Measurements from ENCODE around the gene HEPN1. TPM values are rescaled to one million over a fixed set of nuclear protein-coding genes. Genes with fewer than 3 reads are reported as not detected.

Gene HEPN1
- total and polyA plus RNA-seq, 10 donors: 0.25 TPM; not detected in 9

DNA sequence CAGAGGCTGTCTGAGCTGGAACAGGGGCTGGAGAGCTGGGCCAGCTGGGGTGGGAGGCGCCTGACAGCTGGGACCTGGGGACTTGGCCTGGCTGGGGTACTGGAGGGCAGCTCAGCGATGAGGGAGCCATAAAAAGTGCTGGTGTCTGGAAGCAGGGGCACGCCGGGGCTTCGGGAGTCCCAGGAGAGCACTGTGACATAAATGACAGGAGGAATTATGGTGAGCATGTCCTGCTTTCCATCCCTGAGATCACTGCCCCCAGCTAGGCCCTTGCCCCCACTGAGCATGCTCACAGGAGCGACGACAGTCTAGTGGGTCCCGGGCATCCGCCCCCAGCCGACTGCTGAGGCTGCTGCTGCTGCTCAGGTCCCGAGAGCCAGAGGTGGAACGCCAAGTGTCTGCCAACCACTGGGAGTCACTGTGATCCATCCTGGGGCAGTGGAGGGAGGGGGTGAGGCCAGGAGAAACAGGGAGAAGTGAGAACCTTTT lies 27.6 kb upstream of the HEPN1 start:
- no peak for DNase-seq
- intact Hi-C loops (cut with DNase I; ENCODE audit: low total_unique reads): no loop called here
- peaks cover 4 to 90% (median 50%) of the 10 kb centered on the region in 6 donors for H3K4me1 ChIP-seq

DNA sequence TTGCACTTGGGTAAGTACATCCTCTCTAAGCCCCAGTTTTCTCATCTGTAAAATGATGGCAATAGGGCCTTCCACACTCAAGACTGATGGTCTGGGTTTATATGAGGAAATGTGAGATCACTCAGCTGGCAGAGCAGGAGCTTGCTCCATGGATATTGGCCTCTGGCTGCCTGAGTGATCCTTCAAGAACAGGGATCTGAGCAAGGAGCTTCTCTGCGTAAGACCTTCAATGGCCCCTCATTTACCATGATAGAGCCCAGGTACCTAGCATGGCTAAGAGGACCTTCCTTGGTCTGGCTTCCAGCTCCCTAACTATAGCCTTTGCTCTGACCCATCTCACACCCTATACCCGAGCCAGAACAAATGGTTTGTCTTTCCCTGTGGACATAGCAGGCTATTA lies 26.9 kb upstream of the HEPN1 start:
- 77 to 96% (median 84%) methylated on average over 2 of the region's 2 CpGs for WGBS, 5 donors
- peak overlapping the region in 3 of 8 donors; percentile 83 to 88 (median 86) for H3K27ac ChIP-seq
- H3K27me3 ChIP-seq (replicated peaks in 1 of 7): peaks cover 0 to 8% (median 0%) of the 10 kb centered on the region in 7 donors

More for the DNA sequence above, 27.6 kb upstream of the HEPN1 start:
- peak overlapping the region in 2 of 8 donors; percentile 86 to 88 for H3K27ac ChIP-seq
- H3K27me3 ChIP-seq (replicated peaks in 1 of 7): peaks cover 0 to 4% (median 0%) of the 10 kb centered on the region in 7 donors
- H3K4me3 ChIP-seq: no peak overlapping the region
- WGBS, 5 donors: 61 to 85% (median 76%) methylated on average over 12 of the region's 12 CpGs
- no peaks in the 10 kb centered on the region for H3K9me3 ChIP-seq
- H3K36me3 ChIP-seq: peaks cover 0 to 54% (median 0%) of the 10 kb centered on the region in 6 donors
- TF ChIP-seq, protein P1, sequence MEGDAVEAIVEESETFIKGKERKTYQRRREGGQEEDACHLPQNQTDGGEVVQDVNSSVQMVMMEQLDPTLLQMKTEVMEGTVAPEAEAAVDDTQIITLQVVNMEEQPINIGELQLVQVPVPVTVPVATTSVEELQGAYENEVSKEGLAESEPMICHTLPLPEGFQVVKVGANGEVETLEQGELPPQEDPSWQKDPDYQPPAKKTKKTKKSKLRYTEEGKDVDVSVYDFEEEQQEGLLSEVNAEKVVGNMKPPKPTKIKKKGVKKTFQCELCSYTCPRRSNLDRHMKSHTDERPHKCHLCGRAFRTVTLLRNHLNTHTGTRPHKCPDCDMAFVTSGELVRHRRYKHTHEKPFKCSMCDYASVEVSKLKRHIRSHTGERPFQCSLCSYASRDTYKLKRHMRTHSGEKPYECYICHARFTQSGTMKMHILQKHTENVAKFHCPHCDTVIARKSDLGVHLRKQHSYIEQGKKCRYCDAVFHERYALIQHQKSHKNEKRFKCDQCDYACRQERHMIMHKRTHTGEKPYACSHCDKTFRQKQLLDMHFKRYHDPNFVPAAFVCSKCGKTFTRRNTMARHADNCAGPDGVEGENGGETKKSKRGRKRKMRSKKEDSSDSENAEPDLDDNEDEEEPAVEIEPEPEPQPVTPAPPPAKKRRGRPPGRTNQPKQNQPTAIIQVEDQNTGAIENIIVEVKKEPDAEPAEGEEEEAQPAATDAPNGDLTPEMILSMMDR (IDR thresholded peaks at IDR 0.05 in 8 of 11, conservative IDR thresholded peaks at IDR 0.05 in 3 of 11): no peak
- TF ChIP-seq POLR2AphosphoS5 (IDR thresholded peaks at IDR 0.05): peak in 2 of 3 donors; percentile 51 to 70

DNA sequence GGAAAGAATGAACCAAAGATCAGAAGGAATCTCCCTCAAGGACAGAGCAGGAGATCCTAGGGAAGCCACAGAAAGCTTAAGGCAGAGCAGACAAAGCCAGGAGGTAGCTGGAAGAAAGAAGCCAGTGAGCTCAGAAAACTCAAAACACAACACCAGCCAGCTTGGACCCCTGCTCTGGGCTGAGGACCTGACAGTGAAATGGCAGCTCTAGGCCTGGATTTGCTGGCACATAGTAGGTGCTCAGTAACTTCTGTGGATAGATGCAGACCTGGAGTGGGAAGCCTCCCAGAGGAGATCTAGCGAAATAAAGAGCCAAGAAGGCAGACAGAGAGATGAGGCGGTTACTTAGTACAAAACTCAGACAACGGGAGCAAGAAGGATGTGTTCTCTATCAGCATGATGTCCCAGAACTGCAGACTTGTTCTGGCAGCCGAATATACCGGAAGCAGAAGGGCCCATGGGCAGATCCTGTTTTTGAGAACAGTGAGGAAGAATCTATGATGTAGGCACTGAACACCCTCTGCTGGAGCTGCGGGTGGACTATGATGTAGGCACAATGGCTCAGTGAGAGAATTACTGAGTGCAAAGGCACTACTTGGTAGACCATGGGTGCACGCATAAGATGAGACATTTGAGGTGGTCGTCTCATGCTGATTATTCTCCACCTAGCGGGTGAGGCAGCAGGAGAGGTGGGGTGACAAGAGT lies 26.1 kb upstream of the HEPN1 start:
- no peak for DNase-seq
- 50 to 60% (median 53%) methylated on average over 9 of the region's 9 CpGs for WGBS, 5 donors
- H3K27ac ChIP-seq: peak overlapping the region in 5 of 8 donors; percentile 11 to 88 (median 83)
- peaks cover 0 to 12% (median 0%) of the 10 kb centered on the region in 7 donors for H3K27me3 ChIP-seq (replicated peaks in 1 of 7)
- TF ChIP-seq POLR2AphosphoS5 (IDR thresholded peaks at IDR 0.05): peak in 1 of 3 donors; percentile 79
- TF ChIP-seq POLR2A (IDR thresholded peaks at IDR 0.05): no peak
- TF ChIP-seq, protein P1 (IDR thresholded peaks at IDR 0.05 in 8 of 11, conservative IDR thresholded peaks at IDR 0.05 in 3 of 11): no peak
- peak overlapping the region in 2 of 8 donors; percentile 62 to 71 for H3K4me3 ChIP-seq
- intact Hi-C loops (cut with DNase I; ENCODE audit: low total_unique reads): no loop called here
- peaks cover 0 to 40% (median 0%) of the 10 kb centered on the region in 6 donors for H3K36me3 ChIP-seq
- H3K4me1 ChIP-seq: peaks cover 4 to 79% (median 42%) of the 10 kb centered on the region in 6 donors
- H3K9me3 ChIP-seq: no peaks in the 10 kb centered on the region

More for the DNA sequence above, 26.9 kb upstream of the HEPN1 start:
- no peak for DNase-seq
- Histone ChIP-seq H3K9me3 (no peaks in the 10 kb centered on the region), H3K4me1 (peaks cover 4 to 83% (median 45%) of the 10 kb centered on the region in 6 donors), H3K4me3 (no peak overlapping the region), H3K36me3 (peaks cover 0 to 47% (median 0%) of the 10 kb centered on the region in 6 donors)
- intact Hi-C loops (cut with DNase I; ENCODE audit: low total_unique reads): no loop called here
- TF ChIP-seq, protein P1 (IDR thresholded peaks at IDR 0.05 in 8 of 11, conservative IDR thresholded peaks at IDR 0.05 in 3 of 11): no peak
- TF ChIP-seq POLR2A (IDR thresholded peaks at IDR 0.05): no peak
- TF ChIP-seq POLR2AphosphoS5 (IDR thresholded peaks at IDR 0.05): no peak
